Measurements from ENCODE around the gene AGBL5. TPM values are rescaled to one million over a fixed set of nuclear protein-coding genes. Genes with fewer than 3 reads are reported as not detected.

AGBL5 gene
- total RNA-seq, 2 donors from 2014 or later, result 56.9 to 76.1 TPM

DNA sequence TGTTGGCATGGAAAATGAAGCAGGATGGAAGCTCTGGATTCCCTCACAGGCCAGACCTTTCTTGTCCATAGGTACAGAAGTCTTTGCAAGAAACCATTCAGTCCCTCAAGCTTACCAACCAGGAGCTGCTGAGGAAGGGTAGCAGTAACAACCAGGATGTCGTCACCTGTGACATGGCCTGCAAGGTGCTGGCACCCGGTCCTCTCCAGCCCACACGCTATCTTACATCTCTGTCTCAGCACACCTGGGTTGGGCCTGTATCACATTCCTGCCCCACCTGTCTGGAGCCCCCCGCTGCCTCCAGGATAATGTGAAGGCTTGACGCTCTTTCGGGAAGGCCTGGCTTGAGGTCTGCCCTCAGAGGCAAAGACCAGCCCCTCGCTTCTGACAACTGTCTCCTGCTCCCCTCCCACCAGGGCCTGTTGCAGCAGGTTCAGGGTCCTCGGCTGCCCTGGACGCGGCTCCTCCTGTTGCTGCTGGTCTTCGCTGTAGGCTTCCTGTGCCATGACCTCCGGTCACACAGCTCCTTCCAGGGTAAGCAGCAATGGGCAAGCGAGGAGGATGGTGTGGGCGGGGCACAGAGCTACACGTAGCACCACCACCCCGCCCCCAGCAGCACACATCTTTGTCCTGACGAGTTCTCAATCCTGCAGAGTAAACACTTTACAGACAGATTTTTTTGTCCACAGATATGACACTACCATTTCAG lies 12.7 kb upstream of the AGBL5 start:
- Mint-ChIP-seq H3K27ac (no peak overlapping the region), H3K36me3 (ENCODE audit: low read depth) (peaks cover 68% of the 10 kb centered on the region)

DNA sequence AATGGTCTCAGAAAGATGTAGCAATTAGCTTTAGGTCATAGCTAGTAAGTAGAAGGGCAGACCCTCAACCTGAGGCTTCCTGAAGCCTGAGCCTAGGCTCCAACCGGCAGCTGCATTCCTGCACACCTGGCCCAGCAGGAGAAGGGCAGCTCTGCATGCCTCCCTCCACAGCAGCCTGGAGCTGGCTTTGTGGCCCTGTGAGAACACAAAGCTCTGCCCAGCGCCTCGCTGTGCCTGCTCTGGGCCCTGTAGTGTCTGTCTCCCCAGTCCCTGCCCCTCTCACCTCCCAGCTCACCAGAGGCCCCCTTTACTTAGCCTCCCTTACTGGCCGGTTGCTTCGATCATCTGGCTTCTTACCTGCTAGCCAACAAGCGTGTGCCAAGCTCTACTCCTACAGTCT lies 12.0 kb upstream of the AGBL5 start:
- 90% methylated on average over 3 to 6 of the region's 6 CpGs for WGBS, 2 experiments (ENCODE audit: insufficient coverage in 1 of 2, insufficient read length in 1 of 2)
- H3K4me3 Mint-ChIP-seq, result no peak overlapping the region
- no peaks in the 10 kb centered on the region for H3K27me3 Mint-ChIP-seq (ENCODE audit: insufficient read depth)
- no peak overlapping the region for H3K27ac Mint-ChIP-seq
- TF ChIP-seq, protein P1, sequence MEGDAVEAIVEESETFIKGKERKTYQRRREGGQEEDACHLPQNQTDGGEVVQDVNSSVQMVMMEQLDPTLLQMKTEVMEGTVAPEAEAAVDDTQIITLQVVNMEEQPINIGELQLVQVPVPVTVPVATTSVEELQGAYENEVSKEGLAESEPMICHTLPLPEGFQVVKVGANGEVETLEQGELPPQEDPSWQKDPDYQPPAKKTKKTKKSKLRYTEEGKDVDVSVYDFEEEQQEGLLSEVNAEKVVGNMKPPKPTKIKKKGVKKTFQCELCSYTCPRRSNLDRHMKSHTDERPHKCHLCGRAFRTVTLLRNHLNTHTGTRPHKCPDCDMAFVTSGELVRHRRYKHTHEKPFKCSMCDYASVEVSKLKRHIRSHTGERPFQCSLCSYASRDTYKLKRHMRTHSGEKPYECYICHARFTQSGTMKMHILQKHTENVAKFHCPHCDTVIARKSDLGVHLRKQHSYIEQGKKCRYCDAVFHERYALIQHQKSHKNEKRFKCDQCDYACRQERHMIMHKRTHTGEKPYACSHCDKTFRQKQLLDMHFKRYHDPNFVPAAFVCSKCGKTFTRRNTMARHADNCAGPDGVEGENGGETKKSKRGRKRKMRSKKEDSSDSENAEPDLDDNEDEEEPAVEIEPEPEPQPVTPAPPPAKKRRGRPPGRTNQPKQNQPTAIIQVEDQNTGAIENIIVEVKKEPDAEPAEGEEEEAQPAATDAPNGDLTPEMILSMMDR (conservative IDR thresholded peaks at IDR 0.05), result no peak
- Histone ChIP-seq H3K9me3 (ENCODE audit: control insufficient read depth, low read length) (no peaks in the 10 kb centered on the region), H3K4me1 (ENCODE audit: control insufficient read depth, insufficient read depth, low read length) (no peaks in the 10 kb centered on the region), H3K4me3 (ENCODE audit: low read length) (no peak overlapping the region), H3K27ac (ENCODE audit: low read depth, low read length) (no peak overlapping the region), H3K9ac (ENCODE audit: extremely low read depth, low read length, poor library complexity, severe bottlenecking) (no peak overlapping the region), H3K27me3 (ENCODE audit: control insufficient read depth, insufficient read depth, low read length, poor library complexity, severe bottlenecking) (no peaks in the 10 kb centered on the region), H3K36me3 (ENCODE audit: control insufficient read depth, insufficient read depth, low read length) (peaks cover 65% of the 10 kb centered on the region)
- H3K36me3 Mint-ChIP-seq (ENCODE audit: low read depth), result peaks cover 68% of the 10 kb centered on the region
- no peaks in the 10 kb centered on the region for H3K4me1 Mint-ChIP-seq
- no peaks in the 10 kb centered on the region for H3K9me3 Mint-ChIP-seq
- no peak for DNase-seq

More for the DNA sequence above, 12.7 kb upstream of the AGBL5 start:
- Histone ChIP-seq H3K9me3 (ENCODE audit: control insufficient read depth, low read length) (no peaks in the 10 kb centered on the region), H3K27me3 (ENCODE audit: control insufficient read depth, insufficient read depth, low read length, poor library complexity, severe bottlenecking) (no peaks in the 10 kb centered on the region), H3K36me3 (ENCODE audit: control insufficient read depth, insufficient read depth, low read length) (peaks cover 65% of the 10 kb centered on the region), H3K27ac (ENCODE audit: low read depth, low read length) (no peak overlapping the region), H3K9ac (ENCODE audit: extremely low read depth, low read length, poor library complexity, severe bottlenecking) (no peak overlapping the region), H3K4me3 (ENCODE audit: low read length) (no peak overlapping the region), H3K4me1 (ENCODE audit: control insufficient read depth, insufficient read depth, low read length) (peaks cover 2% of the 10 kb centered on the region)
- 92 to 98% methylated on average over 7 to 17 of the region's 17 CpGs for WGBS, 2 experiments (ENCODE audit: insufficient coverage in 1 of 2, insufficient read length in 1 of 2)
- no peaks in the 10 kb centered on the region for H3K27me3 Mint-ChIP-seq (ENCODE audit: insufficient read depth)
- no peaks in the 10 kb centered on the region for H3K9me3 Mint-ChIP-seq
- no peak for DNase-seq
- no peak overlapping the region for H3K4me3 Mint-ChIP-seq
- TF ChIP-seq, protein P1 (conservative IDR thresholded peaks at IDR 0.05), result no peak
- H3K4me1 Mint-ChIP-seq, result peaks cover 1% of the 10 kb centered on the region

DNA sequence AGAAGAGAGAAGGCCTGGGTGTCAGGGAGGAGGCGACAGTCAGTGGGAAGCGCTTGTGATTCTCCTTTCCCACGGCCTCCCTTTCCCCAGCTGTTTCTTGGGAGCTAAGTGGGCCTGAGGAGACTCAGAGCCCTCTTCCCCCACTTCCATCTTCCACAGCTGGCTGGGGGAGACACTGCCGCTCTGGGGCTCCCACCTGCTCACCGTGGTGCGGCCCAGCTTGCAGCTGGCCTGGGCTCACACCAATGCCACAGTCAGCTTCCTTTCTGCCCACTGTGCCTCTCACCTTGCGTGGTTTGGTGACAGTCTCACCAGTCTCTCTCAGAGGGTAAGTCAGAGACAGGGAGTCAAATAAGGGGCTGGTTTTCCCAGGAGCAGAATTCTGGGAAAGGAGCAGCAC lies 11.6 kb upstream of the AGBL5 start:
- Mint-ChIP-seq H3K27ac (no peak overlapping the region), H3K9me3 (no peaks in the 10 kb centered on the region), H3K27me3 (ENCODE audit: insufficient read depth) (no peaks in the 10 kb centered on the region), H3K4me3 (no peak overlapping the region), H3K4me1 (no peaks in the 10 kb centered on the region), H3K36me3 (ENCODE audit: low read depth) (peaks cover 68% of the 10 kb centered on the region)
- H3K4me3 ChIP-seq (ENCODE audit: low read length), result no peak overlapping the region
- no peaks in the 10 kb centered on the region for H3K4me1 ChIP-seq (ENCODE audit: control insufficient read depth, insufficient read depth, low read length)
- no peak overlapping the region for H3K9ac ChIP-seq (ENCODE audit: extremely low read depth, low read length, poor library complexity, severe bottlenecking)
- 96 to 97% methylated on average over 6 to 7 of the region's 7 CpGs for WGBS, 2 experiments (ENCODE audit: insufficient coverage in 1 of 2, insufficient read length in 1 of 2)
- H3K9me3 ChIP-seq (ENCODE audit: control insufficient read depth, low read length), result no peaks in the 10 kb centered on the region
- no peak overlapping the region for H3K27ac ChIP-seq (ENCODE audit: low read depth, low read length)
- DNase-seq, result no peak
- TF ChIP-seq, protein P1 (conservative IDR thresholded peaks at IDR 0.05), result no peak
- H3K36me3 ChIP-seq (ENCODE audit: control insufficient read depth, insufficient read depth, low read length), result peaks cover 65% of the 10 kb centered on the region
- H3K27me3 ChIP-seq (ENCODE audit: control insufficient read depth, insufficient read depth, low read length, poor library complexity, severe bottlenecking), result no peaks in the 10 kb centered on the region

All from endodermal cell (in vitro differentiated cells).